ENCODE measurements around the gene CERS6. TPM values are rescaled to one million over a fixed set of nuclear protein-coding genes. Genes with fewer than 3 reads are reported as not detected.

Gene CERS6
- polyA plus RNA-seq, 3 donors, result 7.6 to 17.7 (median 15.6) TPM

DNA sequence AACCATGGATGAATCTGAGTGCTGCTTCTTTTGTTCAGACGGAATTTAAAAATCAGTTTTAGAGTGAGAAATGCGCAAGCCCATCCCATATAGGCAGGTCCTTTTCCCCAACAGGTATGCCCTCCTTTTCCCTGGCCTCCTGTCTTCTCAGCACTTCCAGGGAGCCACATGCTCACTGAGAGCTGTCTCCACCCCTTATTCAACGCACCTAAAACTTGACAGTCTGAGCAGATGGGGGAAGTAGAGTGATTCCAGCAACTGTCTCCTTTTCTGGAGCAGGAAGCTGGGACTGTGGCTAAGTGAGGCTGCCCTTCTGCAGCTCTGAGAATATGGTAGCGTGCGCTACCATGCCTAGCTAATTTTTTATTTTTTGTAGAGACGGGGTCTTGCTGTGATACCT lies 293.2 kb downstream of the CERS6 start:
- Histone ChIP-seq H2AFZ (ENCODE audit: insufficient read depth, low read depth, low read length, poor library complexity, severe bottlenecking) (no peak overlapping the region), H4K20me1 (ENCODE audit: insufficient read depth, low read length) (no peaks in the 10 kb centered on the region), H3K27ac (ENCODE audit: low read depth in 1 of 2, low read length in 2 of 2) (no peak overlapping the region), H3K36me3 (replicated peaks in 1 of 2; ENCODE audit: control insufficient read depth in 1 of 2, insufficient read depth in 2 of 2, low read length in 2 of 2) (peaks cover 9 to 40% of the 10 kb centered on the region in 2 donors), H3K4me2 (replicated peaks; ENCODE audit: extremely low read depth, low read length, poor library complexity, severe bottlenecking) (no peak overlapping the region), H3K4me3 (replicated peaks in 1 of 3; ENCODE audit: low read depth in 2 of 3, low read length in 3 of 3) (no peak overlapping the region), H3K79me2 (ENCODE audit: insufficient read depth, low read length) (no peaks in the 10 kb centered on the region), H3K9ac (ENCODE audit: insufficient read depth, low read length, poor library complexity, severe bottlenecking) (no peak overlapping the region), H3K27me3 (ENCODE audit: control insufficient read depth in 2 of 2, insufficient read depth in 2 of 2, low read length in 2 of 2) (no peaks in the 10 kb centered on the region), H3K9me3 (replicated peaks in 1 of 2; ENCODE audit: control insufficient read depth in 1 of 2, insufficient read depth in 1 of 2, low read length in 2 of 2) (no peaks in the 10 kb centered on the region), H3K4me1 (ENCODE audit: control insufficient read depth in 1 of 2, insufficient read depth in 2 of 2, low read length in 2 of 2) (no peaks in the 10 kb centered on the region)
- no peak for TF ChIP-seq CTCF (IDR thresholded peaks at IDR 0.05)
- Mint-ChIP-seq H3K36me3 (peaks cover 35 to 64% of the 10 kb centered on the region in 2 donors), H3K9me3 (no peaks in the 10 kb centered on the region), H3K4me1 (peaks cover 2% of the 10 kb centered on the region), H3K27me3 (ENCODE audit: low read depth in 3 of 3) (peaks cover 0 to 2% (median 0%) of the 10 kb centered on the region in 3 donors), H3K4me3 (no peak overlapping the region), H3K27ac (peak overlapping the region in 2 of 7 donors; percentile 20 to 28)
- intact Hi-C loops (cut with micrococcal nuclease), result no loop called here
- no peak for DNase-seq
- 100% methylated on average over 1 of the region's 6 CpGs for WGBS (ENCODE audit: insufficient coverage)

GRCh38 chr2:168751104-168751740 lies 295.1 kb downstream of the CERS6 start:
- no peaks in the 10 kb centered on the region for H3K9me3 ChIP-seq (replicated peaks in 1 of 2; ENCODE audit: control insufficient read depth in 1 of 2, insufficient read depth in 1 of 2, low read length in 2 of 2)
- H2AFZ ChIP-seq (ENCODE audit: insufficient read depth, low read depth, low read length, poor library complexity, severe bottlenecking), result no peak overlapping the region
- no peaks in the 10 kb centered on the region for H3K4me1 ChIP-seq (ENCODE audit: control insufficient read depth in 1 of 2, insufficient read depth in 2 of 2, low read length in 2 of 2)
- H3K36me3 Mint-ChIP-seq, result peaks cover 45 to 69% of the 10 kb centered on the region in 2 donors
- H3K4me2 ChIP-seq (replicated peaks; ENCODE audit: extremely low read depth, low read length, poor library complexity, severe bottlenecking), result no peak overlapping the region
- H3K9me3 Mint-ChIP-seq, result no peaks in the 10 kb centered on the region
- H3K4me3 ChIP-seq (replicated peaks in 1 of 3; ENCODE audit: low read depth in 2 of 3, low read length in 3 of 3), result no peak overlapping the region
- no peak for DNase-seq
- TF ChIP-seq CTCF (IDR thresholded peaks at IDR 0.05), result no peak
- H3K27ac ChIP-seq (ENCODE audit: low read depth in 1 of 2, low read length in 2 of 2), result no peak overlapping the region
- H3K4me1 Mint-ChIP-seq, result peaks cover 6% of the 10 kb centered on the region
- H3K4me3 Mint-ChIP-seq, result no peak overlapping the region
- H3K27ac Mint-ChIP-seq, result peak overlapping the region in 1 of 7 donors; percentile 76
- no peaks in the 10 kb centered on the region for H3K27me3 ChIP-seq (ENCODE audit: control insufficient read depth in 2 of 2, insufficient read depth in 2 of 2, low read length in 2 of 2)
- H3K27me3 Mint-ChIP-seq (ENCODE audit: low read depth in 3 of 3), result peaks cover 0 to 2% (median 0%) of the 10 kb centered on the region in 3 donors
- H4K20me1 ChIP-seq (ENCODE audit: insufficient read depth, low read length), result no peaks in the 10 kb centered on the region
- peaks cover 23 to 52% of the 10 kb centered on the region in 2 donors for H3K36me3 ChIP-seq (replicated peaks in 1 of 2; ENCODE audit: control insufficient read depth in 1 of 2, insufficient read depth in 2 of 2, low read length in 2 of 2)
- no peak overlapping the region for H3K9ac ChIP-seq (ENCODE audit: insufficient read depth, low read length, poor library complexity, severe bottlenecking)
- no peaks in the 10 kb centered on the region for H3K79me2 ChIP-seq (ENCODE audit: insufficient read depth, low read length)
- intact Hi-C loops (cut with micrococcal nuclease), result no loop called here
